GM19372 (cell line): Measurements from ENCODE around the gene PSAT1.

ENCODE experiments used
- ATAC-seq: cut with Tn5 transposase; IDR thresholded peaks from one replicate; pipeline ENCODE4 v1.9.1; 2021; ENCODE audit warnings: mild to moderate bottlenecking, low read depth, moderate library complexity; ENCODE audit not compliant: unreplicated experiment

The PSAT1 gene

GRCh38 chr9:78314953-78315870, 18.3 kb downstream of the PSAT1 start:
- no peak for ATAC-seq

DNA sequence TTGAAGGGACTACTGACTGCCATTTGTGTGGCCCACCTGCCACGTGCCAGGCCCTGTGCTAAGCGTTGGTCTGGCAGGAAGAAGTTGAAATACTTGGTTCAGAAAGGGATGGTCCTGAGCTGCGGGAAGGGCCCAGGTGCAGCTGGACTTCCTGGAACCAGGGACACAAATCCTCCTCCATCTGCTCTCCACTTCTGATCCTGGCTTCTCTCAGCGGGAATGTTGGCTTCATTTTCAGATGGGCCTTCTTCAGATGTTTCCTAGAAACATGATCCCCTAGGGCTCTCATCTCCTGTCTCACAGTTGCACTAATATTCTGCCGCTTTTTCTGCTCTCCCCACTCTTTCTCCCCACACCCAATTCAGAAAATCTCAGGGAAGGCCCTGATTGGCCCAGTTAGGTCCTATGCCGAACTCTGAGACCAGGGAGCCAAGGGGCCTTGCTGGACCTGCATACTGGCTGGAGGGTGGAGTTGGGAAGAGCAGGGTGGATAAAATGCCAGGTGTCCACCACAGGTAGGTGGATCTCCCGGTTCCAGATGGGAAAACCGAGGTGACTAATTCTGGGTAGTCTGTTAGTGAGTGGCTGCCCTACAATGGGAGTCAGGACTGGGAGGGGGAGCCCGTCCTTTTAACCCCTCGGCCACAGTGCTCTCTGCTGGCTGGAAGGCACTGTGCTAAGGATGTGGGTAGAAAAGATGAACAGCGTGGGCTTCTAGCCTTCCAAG, 19.4 kb downstream of the PSAT1 start:
- no peak for ATAC-seq

GRCh38 chr9:78319197-78320029, 22.5 kb downstream of the PSAT1 start:
- ATAC-seq = no peak

GRCh38 chr9:78320030-78320693, 23.2 kb downstream of the PSAT1 start:
- no peak for ATAC-seq

DNA sequence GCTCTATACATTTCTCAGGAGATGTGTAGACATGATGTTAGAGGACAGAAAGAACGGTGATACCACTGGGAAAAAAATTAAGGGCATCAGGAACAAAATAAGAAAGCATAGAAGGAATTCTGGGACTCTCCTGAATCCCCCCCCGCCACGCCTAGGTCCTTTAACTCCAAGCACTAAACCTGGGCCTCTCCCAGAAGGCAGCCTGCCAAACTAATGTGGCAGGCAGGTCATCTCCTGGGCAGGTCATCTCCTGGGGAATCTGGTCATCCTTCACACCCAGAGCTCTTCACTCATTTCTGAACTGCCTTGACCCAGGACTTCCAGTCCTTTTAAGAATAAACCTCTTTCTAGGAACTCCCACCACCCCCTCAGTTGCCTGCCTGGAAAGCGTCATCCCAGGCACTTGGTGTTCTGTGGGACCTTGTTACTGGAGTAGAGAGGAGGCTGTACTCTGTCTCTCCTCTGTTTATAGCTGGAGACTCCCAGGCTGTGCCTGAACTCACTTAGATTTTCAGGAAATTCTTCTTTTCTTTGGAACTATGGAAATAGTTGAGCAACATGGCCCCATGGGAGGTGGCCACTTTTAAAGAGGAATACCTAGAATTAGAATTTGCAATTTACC, 24.1 kb downstream of the PSAT1 start:
- ATAC-seq = no peak

- no peak for ATAC-seq
These were observed 24.6 kb downstream of the PSAT1 start for GRCh38 chr9:78321505-78321904.

DNA sequence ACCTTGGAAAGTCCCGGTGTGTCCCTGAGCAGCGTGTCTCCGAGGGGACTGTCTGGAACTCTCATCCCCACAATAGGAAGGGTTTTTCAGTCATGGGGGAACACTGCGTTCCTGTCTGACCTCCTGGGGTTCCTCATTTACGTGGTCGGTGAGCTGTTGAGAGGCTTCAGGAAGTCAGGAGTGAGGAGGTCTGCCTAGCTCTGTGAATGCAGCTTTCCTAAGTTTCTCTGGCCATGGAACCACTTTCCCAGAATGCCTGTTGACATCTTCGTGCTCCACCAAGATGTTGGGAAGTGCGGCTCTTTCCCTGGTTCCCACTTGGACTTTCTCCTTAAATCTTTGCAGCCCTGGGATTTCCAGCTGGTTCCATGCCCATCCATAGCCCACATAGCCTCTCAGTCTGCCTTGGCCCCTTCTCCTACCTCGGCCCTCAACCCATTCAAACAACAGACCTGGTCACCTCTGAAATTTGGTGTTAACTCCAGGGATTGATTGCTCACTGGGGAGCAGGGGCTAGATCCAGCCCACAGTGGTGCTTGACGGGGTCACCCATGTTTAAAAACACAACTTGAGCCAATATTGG, 27.2 kb downstream of the PSAT1 start:
- ATAC-seq = no peak

DNA sequence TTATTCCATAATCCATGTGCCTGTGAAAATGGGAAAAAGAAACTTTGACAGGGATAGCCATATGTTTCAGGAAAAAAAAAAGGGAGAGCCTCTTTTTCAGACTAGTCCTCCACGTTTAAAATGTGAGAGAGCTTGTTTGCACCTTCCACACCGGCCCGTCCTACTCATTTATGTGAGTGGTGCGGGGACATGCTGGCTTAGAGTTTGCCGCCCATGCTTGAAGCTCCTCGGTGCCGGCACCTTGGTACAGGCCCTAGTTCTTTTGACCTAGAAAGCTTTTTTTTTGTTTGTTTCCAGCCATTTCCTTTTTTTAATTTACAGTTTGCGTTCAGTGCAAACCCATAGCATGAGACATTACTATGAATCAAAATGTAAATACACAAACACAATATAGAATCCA, 27.8 kb downstream of the PSAT1 start:
- no peak for ATAC-seq

GRCh38 chr9:78325343-78325742, 28.4 kb downstream of the PSAT1 start:
- ATAC-seq = no peak

GRCh38 chr9:78325846-78326360, 29.0 kb downstream of the PSAT1 start:
- ATAC-seq = no peak

- no peak for ATAC-seq
These were observed 29.6 kb downstream of the PSAT1 start for GRCh38 chr9:78326564-78326963.

DNA sequence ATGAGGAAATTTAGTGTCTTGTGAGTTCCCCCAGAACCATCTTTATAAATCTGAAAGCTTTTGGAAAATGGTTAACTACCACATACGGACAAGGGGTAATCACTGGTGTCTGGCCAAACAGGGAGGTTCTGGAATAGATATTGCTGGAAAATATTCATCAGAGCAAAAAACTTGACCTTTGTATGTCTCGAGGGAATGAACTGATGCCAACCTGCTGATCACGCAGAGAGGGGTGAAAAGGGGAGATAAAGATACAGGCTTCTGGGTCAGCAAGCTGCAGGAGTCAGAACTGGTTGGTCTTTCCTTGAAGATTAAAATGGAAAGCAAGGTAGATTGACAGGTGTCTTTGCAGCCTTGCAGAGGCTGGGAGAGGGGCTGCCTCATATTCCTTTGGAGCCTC, 35.5 kb downstream of the PSAT1 start:
- ATAC-seq = no peak

DNA sequence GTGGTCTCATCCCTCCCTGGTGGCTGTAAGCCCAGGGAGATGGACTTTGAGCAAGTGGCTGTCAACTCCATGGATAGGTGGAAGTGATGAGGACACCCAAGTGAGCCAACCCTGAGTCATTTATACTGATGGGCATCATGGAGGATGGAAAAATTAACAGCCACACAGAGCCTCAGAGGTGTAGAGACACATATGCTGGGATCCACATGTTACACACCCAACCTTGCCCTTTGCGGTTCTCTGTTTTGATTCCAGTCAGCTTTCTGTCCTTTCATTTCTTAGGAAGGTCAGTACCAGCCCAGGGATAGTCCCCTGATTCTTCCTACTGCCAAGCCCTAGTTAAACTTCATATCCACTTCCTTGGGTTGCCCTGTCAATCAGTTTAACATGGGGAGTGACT, 51.9 kb downstream of the PSAT1 start:
- ATAC-seq = no peak

DNA sequence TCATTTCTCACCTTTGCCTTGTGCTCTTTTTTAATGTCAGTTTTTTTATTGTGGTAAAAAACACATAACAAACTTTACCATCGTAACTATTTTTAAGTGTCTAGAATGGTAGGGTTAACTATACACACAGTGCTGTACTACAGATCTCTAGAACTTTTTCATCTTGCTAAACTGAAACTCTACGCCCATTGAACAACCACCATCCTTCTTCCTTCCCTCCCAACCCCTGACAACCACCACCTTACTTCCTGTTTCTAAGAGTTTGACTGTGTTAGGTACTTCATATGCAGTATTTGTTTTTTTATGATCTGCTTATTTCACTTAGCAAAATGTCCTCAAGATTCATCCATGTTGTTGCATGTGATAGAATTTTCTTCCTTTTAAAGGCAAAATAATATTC, 54.9 kb downstream of the PSAT1 start:
- no peak for ATAC-seq

DNA sequence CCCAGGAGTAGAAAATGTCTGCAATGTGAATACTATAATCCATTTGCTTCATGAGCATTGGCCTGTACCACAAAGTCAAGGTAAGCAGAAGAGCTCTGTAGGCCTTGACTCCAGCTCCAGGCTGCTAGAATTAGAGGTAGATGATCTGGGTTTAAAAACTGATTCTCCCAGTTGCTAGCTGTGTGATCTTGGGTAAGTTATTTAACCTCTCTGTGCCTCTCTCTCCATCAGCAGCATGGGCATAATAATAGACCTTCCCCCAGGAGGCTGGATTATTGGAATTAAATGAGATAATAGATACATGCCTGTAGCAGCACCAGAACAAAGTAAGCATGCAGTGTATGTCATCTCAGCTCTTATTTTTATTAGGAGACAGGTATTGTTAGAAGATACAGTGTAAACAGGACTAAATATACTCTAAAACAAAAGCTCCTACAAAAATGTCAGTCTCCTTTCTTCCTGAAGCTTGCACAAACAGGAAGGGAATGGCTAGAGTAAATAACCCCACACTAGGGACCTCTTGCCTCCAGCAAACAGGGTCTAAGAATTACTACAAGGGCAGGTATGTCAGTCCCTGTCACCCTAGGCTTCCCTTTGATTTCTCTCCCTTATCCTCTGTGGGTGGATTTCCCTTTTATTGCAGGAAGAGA, 57.5 kb downstream of the PSAT1 start:
- ATAC-seq = no peak

DNA sequence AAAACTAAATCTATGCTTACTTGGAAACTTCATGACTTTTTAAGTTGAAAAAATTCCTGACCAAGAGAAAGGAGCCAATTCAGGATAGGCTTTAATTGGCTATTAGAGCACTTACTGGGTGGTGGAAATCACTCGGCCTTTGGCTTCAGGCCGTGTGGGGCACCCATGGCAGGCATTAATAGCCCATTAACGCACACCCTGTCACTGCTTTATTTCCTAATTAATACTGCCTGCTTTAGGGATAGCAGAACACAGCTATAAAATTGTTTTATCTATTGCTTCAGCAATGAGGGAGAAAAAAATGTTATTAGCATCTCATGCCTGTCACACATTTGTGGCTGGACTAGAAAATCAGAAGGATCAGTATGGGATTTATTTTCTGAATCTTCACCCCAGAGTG, 58.1 kb downstream of the PSAT1 start:
- no peak for ATAC-seq

DNA sequence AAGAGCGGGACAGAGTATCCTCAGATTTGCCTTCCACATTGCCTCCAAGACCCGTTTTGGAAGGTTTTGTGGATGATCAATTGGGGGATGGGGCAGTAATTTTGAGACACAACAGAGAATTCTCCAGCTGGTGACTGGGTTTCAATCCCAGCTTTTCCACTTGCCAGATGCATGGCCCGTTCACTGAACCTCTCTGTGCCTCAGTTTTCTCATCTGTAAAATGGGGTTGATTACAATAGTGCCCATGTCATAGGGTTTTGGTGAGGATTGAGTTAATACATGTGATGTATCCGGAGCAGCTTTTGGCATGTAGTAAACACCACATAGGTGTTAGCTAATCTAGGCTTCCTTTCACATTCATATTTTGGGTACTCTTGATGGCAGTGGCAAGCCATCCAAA, 59.7 kb downstream of the PSAT1 start:
- ATAC-seq = no peak

GRCh38 chr9:78357165-78357873, 60.4 kb downstream of the PSAT1 start:
- no peak for ATAC-seq
